Stimulated activated CD8-positive, alpha-beta memory T cell treated with anti-CD3 and anti-CD28 coated beads, Interleukin-7, amount 100 ng/mL, for 1 hour (primary cell): ENCODE results near the gene PANK4.

Experiments
- DNase-seq, 2 donors: peaks; one replicate each; pipeline ENCODE4 v3.0.0-alpha.2; 2020; ENCODE audit warnings: low read depth in 2 of 2

The PANK4 gene

GRCh38 chr1:2512862-2513421 lies 13.5 kb downstream of the PANK4 start:
- DNase-seq: no peak

GRCh38 chr1:2510366-2511155 lies 15.8 kb downstream of the PANK4 start:
- DNase-seq: no peak

DNA sequence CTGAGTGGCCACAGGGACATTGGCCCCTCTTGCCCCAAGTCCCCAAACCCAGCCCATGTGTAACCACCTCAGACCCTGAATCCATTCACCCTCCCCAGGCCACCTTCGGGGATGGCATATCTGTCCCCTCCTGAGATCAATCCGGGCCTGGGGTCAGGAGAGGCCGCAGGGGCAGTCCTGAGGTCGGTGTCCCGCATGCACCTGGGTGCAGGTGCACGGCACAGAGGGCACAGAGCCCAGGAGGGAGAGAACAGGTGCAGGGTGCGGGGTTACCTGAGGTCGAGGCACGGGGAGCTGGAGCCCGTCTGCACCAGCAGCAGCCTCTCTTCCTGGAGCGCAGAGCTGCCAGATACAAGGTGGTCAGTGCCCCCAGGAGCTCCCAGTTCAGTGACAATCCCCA lies 16.8 kb downstream of the PANK4 start:
- no peak for DNase-seq

- no peak for DNase-seq
Observed at GRCh38 chr1:2508751-2509150, 17.6 kb downstream of the PANK4 start.

DNA sequence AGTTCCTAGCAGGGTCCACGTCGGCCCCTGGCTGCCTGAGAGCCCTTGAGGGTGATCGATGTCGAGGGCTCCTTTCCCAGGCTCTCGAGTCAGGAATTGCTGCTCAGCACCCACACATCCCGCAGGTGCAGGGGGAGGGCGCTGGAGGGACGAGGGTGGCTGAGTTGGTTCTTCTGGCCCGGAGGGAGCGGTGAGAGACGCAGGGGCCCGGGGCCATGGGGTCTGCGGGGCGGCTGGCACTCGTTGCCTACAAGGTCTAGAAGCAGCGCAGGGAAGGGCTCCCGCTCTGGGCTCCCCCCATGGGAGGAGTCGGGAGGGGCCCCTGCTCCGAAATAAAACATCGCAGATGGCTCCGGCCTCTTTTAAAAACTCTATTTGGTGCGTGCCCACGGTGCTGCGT lies 18.2 kb downstream of the PANK4 start:
- DNase-seq: no peak

DNA sequence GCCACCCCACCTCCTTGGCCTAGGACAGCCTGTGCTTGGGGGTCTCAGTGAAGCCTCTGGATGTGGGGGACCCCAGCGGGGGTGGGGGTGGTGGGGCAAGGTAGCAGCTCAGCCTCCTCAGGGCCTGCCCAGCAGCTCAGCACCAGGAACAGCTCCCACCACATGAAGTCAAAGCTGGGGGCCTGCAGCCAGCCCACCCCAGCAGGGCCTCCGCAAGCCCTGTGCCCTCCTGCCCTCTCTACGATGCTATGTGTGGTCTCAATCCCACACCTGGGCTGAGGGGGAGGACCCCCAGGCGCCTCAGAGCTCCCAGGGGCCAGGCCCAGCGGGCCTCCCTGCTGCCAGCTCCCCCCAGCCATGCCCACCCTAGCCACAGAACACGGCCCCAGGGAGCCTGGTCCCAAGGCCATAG lies 18.6 kb downstream of the PANK4 start:
- no peak for DNase-seq

- DNase-seq: no peak
Observed at GRCh38 chr1:2506901-2507565, 19.4 kb downstream of the PANK4 start.

GRCh38 chr1:2506007-2506860 lies 20.2 kb downstream of the PANK4 start:
- no peak for DNase-seq

- no peak for DNase-seq
Observed at GRCh38 chr1:2505461-2505994, 20.9 kb downstream of the PANK4 start.

- DNase-seq: no peak
Observed at GRCh38 chr1:2504949-2505272, 21.5 kb downstream of the PANK4 start.

GRCh38 chr1:2504225-2504948 lies 22.0 kb downstream of the PANK4 start:
- no peak for DNase-seq

DNA sequence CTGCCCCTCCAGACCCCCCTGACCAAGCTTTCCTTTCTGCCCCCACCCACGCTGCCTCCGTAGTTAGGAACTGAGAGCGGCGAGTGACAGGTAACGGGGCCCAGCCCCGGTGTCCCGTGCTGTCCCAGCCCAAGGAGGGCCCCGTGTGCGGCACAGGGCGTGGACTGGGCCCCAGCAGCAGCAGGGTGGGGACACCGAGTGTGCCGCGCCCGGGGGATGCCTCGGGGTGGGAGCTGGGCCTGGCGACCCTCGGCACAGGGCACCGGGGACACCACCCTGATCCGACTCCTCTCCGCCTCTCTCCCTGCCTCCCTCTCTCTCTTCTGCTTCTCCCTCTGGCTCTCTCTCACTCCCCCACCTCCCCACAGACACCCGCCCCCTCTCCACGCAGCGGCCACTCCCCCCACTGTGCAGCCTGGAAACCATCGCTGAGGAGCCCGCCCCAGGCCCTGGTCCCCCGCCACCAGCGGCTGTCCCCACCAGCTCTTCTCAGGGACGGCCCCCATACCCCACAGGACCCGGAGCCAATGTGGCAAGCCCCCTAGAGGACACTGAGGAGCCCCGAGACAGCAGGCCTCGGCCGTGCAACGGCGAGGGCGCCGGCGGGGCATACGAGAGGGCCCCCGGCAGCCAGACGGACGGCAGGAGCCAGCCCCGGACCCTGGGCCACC lies 22.7 kb downstream of the PANK4 start:
- DNase-seq: no peak

GRCh38 chr1:2502661-2503553 lies 23.5 kb downstream of the PANK4 start:
- no peak for DNase-seq

GRCh38 chr1:2502210-2502609 lies 24.2 kb downstream of the PANK4 start:
- DNase-seq: no peak

GRCh38 chr1:2501820-2502119 lies 24.6 kb downstream of the PANK4 start:
- no peak for DNase-seq

- no peak for DNase-seq
Observed at GRCh38 chr1:2501041-2501819, 25.2 kb downstream of the PANK4 start.

DNA sequence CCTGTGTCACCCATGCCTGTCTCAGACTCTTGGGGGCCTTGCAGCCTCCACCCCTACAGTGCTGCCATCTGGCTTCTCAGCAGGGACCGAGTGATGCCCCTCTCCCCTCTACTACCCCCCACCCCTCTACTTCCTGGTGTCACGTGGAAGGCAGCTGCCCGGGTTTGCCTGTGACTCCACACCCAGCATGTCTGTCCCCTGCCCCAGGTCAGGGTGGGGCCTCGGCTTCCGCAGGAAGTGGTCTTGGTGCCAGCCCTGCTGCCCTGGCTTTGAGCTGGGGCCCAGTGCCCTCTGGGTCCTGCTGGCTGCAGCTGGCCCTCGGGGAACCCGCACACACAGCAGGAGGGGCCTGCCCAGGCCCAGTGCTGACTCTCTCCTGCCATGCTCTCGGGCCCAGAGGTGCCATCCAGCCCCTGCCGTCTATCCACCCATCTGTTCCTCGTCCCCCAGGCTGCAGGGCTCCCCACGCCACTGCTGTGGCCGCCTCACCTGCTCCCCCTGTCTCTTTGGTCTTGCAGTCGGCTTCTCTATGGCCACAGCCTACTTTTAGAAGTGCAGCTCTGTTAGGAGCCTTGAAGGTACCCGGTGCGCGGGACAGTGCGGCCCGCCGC lies 26.3 kb downstream of the PANK4 start:
- DNase-seq: no peak

- no peak for DNase-seq
Observed at GRCh38 chr1:2499260-2499659, 27.1 kb downstream of the PANK4 start.

DNA sequence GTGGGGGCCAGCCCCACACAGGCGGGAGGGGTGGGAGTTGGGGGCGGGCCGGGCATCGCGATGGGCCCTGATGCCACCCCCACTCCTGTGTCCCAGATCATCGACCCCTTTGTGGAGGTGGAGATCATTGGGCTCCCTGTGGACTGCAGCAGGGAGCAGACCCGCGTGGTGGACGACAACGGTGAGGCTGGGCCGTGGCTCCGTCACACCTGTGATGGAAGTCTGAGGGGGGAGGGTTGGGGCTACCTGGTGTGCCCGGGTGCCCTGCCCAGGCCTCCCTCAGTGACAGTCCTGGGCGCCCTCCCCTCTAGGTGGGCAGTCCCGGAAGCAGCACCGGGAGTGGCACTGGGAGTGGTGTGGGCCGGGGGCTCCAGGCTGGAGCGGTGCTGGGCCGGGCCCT lies 27.7 kb downstream of the PANK4 start:
- DNase-seq: no peak
